ENCODE results near the gene BRPF1. TPM values are rescaled to one million over a fixed set of nuclear protein-coding genes. Genes with fewer than 3 reads are reported as not detected.

The BRPF1 gene
- total RNA-seq, 4 donors from 2014 or later, result 9.4 to 18.7 (median 14.9) TPM

DNA sequence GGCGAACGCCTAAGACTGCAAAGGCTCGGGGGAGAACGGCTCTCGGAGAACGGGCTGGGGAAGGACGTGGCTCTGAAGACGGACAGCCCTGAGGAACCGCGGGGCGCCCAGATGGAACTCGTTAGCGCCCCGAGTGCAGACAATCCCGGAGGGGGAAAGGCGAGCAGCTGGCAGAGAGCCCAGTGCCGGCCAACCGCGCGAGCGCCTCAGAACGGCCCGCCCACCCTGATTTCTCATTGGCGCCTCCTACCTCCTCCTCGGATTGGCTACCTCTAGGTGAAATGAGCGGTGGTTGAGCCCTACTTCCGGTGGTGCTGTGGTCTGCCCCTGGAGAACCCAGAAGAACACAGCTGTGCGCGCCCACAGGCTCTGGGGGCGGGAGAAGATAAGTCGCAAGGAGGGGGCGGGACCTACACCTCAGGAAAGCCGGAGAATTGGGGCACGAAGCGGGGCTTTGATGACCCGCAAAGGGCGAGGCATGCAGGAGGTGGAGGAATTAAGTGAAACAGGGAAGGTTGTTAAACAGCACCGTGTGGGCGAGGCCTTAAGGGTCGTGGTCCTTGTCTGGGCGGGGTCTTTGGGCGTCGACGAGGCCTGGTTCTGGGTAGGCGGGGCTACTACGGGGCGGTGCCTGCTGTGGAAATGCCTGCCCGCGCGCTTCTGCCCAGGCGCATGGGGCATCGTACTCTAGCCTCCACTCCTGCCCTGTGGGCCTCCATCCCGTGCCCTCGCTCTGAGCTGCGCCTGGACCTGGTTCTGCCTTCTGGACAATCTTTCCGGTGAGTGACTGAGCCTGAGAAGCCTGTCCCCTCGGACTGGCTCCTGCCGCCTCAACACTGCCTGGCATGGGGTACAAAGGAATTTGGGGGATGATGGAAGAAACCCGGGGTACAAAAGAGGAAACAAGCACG lies 18.4 kb downstream of the BRPF1 start, which contains the start of gene OGG1:
Gene OGG1, plus strand, starts transcription at position 308 of the 911 bp plus-strand sequence. Its CDS starts 335 bp downstream, at position 643.
- intact Hi-C loops (cut with DNase I; ENCODE audit: low total_unique reads), result no loop called here
- WGBS, 2 donors (ENCODE audit: low coverage in 1 of 2), result 0% methylated on average over 1 to 56 of the region's 60 CpGs
- TF ChIP-seq POLR2A (IDR thresholded peaks at IDR 0.05) (peak; percentile 58), POLR2AphosphoS5 (IDR thresholded peaks at IDR 0.05) (peak; percentile 51 to 85 (median 65)), EP300 (IDR thresholded peaks at IDR 0.05; ENCODE audit: low read depth) (no peak)
- TF ChIP-seq, protein P1, sequence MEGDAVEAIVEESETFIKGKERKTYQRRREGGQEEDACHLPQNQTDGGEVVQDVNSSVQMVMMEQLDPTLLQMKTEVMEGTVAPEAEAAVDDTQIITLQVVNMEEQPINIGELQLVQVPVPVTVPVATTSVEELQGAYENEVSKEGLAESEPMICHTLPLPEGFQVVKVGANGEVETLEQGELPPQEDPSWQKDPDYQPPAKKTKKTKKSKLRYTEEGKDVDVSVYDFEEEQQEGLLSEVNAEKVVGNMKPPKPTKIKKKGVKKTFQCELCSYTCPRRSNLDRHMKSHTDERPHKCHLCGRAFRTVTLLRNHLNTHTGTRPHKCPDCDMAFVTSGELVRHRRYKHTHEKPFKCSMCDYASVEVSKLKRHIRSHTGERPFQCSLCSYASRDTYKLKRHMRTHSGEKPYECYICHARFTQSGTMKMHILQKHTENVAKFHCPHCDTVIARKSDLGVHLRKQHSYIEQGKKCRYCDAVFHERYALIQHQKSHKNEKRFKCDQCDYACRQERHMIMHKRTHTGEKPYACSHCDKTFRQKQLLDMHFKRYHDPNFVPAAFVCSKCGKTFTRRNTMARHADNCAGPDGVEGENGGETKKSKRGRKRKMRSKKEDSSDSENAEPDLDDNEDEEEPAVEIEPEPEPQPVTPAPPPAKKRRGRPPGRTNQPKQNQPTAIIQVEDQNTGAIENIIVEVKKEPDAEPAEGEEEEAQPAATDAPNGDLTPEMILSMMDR (IDR thresholded peaks at IDR 0.05), result peak in 1 of 5 experiments; percentile 5
- Histone ChIP-seq H3K27ac (peak within 1 kb of the TSS; percentile 92 to 95 (median 93)), H3K4me3 (peak within 1 kb of the TSS; percentile 38 to 78 (median 51)), H3K4me1 (peaks cover 19 to 34% (median 23%) of the 10 kb centered on the region in 4 donors), H3K36me3 (peaks cover 0 to 26% (median 12%) of the 10 kb centered on the region in 4 donors), H3K27me3 (no peaks in the 10 kb centered on the region), H3K9me3 (no peaks in the 10 kb centered on the region)
- peak; percentile 98 for DNase-seq
- in situ Hi-C loops (cut with MboI; ENCODE audit: low pct_ligation_motif_present in 1 of 4, low pct_unique_long_range_greater_than_20kb in 1 of 4, low sequenced_read_pairs in 3 of 4), result no loop called here

DNA sequence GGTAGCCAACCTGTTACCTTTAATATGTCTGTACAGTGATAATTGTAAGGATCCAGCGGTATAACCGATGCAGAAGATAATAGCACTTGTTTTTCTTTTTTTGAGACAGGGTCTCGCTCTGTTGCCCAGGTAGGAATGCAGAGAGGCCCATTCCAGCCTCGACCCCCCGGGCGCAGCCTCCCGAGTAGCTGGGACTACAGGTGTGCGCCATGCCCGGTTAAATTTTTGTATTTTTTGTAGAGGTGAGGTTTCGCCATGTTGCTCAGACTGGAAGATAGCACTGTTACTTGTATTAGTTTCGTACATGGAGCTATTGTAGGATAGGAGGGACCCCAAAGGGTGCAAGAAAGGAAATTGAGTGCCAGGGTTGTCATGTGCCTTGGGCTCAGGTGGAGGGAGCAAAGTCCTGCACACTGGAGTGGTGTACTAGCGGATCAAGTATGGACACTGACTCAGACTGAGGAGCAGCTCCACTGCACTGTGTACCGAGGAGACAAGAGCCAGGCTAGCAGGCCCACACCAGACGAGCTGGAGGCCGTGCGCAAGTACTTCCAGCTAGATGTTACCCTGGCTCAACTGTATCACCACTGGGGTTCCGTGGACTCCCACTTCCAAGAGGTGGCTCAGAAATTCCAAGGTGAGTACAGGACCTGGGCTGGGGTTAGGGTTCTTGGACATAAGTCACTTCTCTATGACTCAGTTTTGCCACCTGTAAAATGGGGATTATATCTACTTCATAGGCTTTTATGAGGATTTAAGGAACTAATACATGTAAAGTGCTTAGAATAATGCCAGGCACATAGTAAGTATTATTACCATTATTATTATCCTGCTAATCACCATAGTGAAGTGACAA lies 19.2 kb downstream of the BRPF1 start:
- 0 to 25% methylated on average over 2 to 17 of the region's 17 CpGs for WGBS, 2 donors (ENCODE audit: low coverage in 1 of 2)
- TF ChIP-seq, protein P1 (IDR thresholded peaks at IDR 0.05), result no peak
- no peak for TF ChIP-seq POLR2AphosphoS5 (IDR thresholded peaks at IDR 0.05)
- TF ChIP-seq POLR2A (IDR thresholded peaks at IDR 0.05), result no peak
- TF ChIP-seq EP300 (IDR thresholded peaks at IDR 0.05; ENCODE audit: low read depth), result no peak
- Histone ChIP-seq H3K4me1 (peaks cover 19 to 41% (median 23%) of the 10 kb centered on the region in 4 donors), H3K27ac (peak overlapping the region; percentile 92 to 95 (median 93)), H3K27me3 (no peaks in the 10 kb centered on the region), H3K9me3 (no peaks in the 10 kb centered on the region), H3K36me3 (peaks cover 0 to 23% (median 9%) of the 10 kb centered on the region in 4 donors), H3K4me3 (peak overlapping the region; percentile 33 to 78 (median 51))
- DNase-seq, result peak; percentile 53
- in situ Hi-C loops (cut with MboI; ENCODE audit: low pct_ligation_motif_present in 1 of 4, low pct_unique_long_range_greater_than_20kb in 1 of 4, low sequenced_read_pairs in 3 of 4), result no loop called here
- intact Hi-C loops (cut with DNase I; ENCODE audit: low total_unique reads), result no loop called here

DNA sequence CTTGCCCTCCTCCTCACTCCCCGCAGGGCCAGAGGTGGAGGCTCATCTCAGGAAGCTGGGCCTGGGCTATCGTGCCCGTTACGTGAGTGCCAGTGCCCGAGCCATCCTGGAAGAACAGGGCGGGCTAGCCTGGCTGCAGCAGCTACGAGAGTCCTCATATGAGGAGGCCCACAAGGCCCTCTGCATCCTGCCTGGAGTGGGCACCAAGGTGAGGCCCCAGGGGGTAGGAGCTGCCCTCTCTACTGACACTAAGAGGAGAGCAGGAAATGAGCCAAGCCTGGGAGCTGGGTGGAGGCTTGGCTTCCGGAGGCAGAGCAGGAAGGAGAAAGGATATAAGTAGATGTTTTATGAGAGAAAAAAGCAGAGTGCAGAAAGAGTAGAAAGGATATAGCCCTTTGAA lies 23.1 kb downstream of the BRPF1 start:
- intact Hi-C loops (cut with DNase I; ENCODE audit: low total_unique reads), result no loop called here
- Histone ChIP-seq H3K27ac (peak overlapping the region in 3 of 4 donors; percentile 21 to 39 (median 28)), H3K4me3 (no peak overlapping the region), H3K27me3 (no peaks in the 10 kb centered on the region), H3K9me3 (no peaks in the 10 kb centered on the region), H3K36me3 (peaks cover 0 to 20% (median 6%) of the 10 kb centered on the region in 4 donors), H3K4me1 (peaks cover 14 to 30% (median 17%) of the 10 kb centered on the region in 4 donors)
- in situ Hi-C loops (cut with MboI; ENCODE audit: low pct_ligation_motif_present in 1 of 4, low pct_unique_long_range_greater_than_20kb in 1 of 4, low sequenced_read_pairs in 3 of 4), result no loop called here
- WGBS, 2 donors (ENCODE audit: low coverage in 1 of 2), result 0 to 75% methylated on average over 1 to 8 of the region's 8 CpGs
- no peak for DNase-seq
- TF ChIP-seq POLR2A (IDR thresholded peaks at IDR 0.05) (no peak), POLR2AphosphoS5 (IDR thresholded peaks at IDR 0.05) (no peak), EP300 (IDR thresholded peaks at IDR 0.05; ENCODE audit: low read depth) (no peak)
- TF ChIP-seq, protein P1 (IDR thresholded peaks at IDR 0.05), result no peak

All from transverse colon (tissue), 4 donors.